ENCODE data around the gene ADGRL3. TPM values are rescaled to one million over a fixed set of nuclear protein-coding genes. Genes with fewer than 3 reads are reported as not detected.

The ADGRL3 gene
- total and polyA plus RNA-seq, 3 donors from 2014 or later = 11.6 to 21.6 (median 12.8) TPM

DNA sequence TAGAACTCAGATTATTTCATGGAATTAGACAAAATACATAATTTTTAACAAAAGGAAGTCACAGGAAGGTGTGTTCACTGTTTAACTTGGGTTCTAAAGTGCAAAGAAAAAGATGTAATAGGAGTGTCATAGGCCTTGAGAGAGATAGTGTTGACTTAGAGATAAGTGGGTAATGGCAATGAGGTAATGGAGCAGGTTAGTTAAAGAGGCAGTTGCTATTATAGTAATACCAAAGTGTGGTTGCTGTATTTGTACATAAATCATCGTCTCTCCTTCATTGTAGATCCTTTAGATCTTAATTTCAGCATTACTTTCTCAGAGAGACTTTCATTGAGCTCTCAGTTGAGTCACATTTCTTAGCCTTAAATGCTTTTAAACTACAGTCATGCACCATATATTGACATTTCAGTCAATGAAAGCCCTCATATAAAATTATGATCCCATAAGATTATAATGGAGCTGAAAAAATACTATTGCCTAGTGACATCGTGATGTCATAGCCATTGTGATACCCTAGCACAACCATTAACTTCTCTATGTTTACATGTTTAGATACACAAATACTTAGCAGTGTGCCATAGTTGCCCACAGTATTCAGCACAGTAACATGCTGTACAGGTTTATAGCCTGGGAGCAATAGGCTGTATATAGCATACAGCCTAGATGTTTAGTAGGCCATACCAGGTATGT, 245.4 kb downstream of the ADGRL3 start:
- H3K27ac ChIP-seq = no peak overlapping the region
- H3K36me3 ChIP-seq (ENCODE audit: low read depth, missing control alignments) = no peaks in the 10 kb centered on the region
- intact Hi-C loops (cut with DNase I; ENCODE audit: low total_unique reads) = no loop called here
- no peak for TF ChIP-seq POLR2A (IDR thresholded peaks at IDR 0.05)
- TF ChIP-seq, protein P1, sequence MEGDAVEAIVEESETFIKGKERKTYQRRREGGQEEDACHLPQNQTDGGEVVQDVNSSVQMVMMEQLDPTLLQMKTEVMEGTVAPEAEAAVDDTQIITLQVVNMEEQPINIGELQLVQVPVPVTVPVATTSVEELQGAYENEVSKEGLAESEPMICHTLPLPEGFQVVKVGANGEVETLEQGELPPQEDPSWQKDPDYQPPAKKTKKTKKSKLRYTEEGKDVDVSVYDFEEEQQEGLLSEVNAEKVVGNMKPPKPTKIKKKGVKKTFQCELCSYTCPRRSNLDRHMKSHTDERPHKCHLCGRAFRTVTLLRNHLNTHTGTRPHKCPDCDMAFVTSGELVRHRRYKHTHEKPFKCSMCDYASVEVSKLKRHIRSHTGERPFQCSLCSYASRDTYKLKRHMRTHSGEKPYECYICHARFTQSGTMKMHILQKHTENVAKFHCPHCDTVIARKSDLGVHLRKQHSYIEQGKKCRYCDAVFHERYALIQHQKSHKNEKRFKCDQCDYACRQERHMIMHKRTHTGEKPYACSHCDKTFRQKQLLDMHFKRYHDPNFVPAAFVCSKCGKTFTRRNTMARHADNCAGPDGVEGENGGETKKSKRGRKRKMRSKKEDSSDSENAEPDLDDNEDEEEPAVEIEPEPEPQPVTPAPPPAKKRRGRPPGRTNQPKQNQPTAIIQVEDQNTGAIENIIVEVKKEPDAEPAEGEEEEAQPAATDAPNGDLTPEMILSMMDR (IDR thresholded peaks at IDR 0.05) = no peak
- H3K4me1 ChIP-seq = no peaks in the 10 kb centered on the region
- no peaks in the 10 kb centered on the region for H3K9me3 ChIP-seq
- no peak for DNase-seq
- no peaks in the 10 kb centered on the region for H3K27me3 ChIP-seq
- no peak overlapping the region for H3K4me3 ChIP-seq
- WGBS, 2 donors = 89 to 93% methylated on average over 2 of the region's 2 CpGs

DNA sequence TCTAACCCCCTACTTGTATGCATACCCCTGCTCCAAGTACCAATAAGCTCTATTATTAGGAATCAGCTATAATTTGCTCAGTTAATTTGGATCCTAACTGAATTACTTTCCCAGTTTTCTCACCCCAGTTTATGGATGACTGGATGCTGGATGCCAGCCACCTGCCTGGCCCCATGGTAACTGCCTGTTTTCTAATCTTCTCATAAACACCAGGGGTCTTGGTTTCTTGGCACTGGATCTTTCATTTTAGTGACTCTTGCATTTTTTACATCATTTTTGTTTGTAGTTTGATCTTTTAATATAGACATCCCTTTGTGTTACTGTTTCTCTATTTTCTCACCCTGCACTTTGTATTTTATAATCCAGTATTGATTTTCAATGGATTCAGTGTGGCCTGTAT, 246.8 kb downstream of the ADGRL3 start:
- H3K4me1 ChIP-seq = peaks cover 1% of the 10 kb centered on the region
- H3K4me3 ChIP-seq = no peak overlapping the region
- TF ChIP-seq, protein P1 (IDR thresholded peaks at IDR 0.05) = no peak
- TF ChIP-seq POLR2A (IDR thresholded peaks at IDR 0.05) = no peak
- no peaks in the 10 kb centered on the region for H3K27me3 ChIP-seq
- no peaks in the 10 kb centered on the region for H3K36me3 ChIP-seq (ENCODE audit: low read depth, missing control alignments)
- no peak for DNase-seq
- no peak overlapping the region for H3K27ac ChIP-seq
- H3K9me3 ChIP-seq = no peaks in the 10 kb centered on the region
- intact Hi-C loops (cut with DNase I; ENCODE audit: low total_unique reads) = no loop called here

DNA sequence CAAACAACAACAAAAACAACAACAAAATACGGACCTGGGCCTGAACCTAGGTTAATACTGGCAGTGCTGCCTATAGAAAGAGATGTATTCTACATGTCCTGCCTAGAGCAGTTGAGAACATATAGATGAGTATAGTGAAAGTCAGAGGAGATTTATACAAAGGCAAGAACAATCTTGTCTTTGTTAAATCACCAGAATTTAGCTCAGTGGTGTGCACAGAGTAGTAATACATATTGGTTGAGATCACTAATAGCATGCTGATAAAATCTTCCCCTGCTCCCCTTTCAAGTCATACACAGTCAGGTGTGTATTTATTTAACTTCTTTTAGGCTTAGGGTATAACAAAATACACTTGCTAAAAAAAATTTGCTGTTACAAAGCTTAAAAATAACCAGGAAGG, 247.8 kb downstream of the ADGRL3 start:
- WGBS, 2 donors = 75 to 94% methylated on average over 1 of the region's 1 CpG
- peaks cover 8% of the 10 kb centered on the region for H3K4me1 ChIP-seq
- TF ChIP-seq, protein P1 (IDR thresholded peaks at IDR 0.05) = no peak
- TF ChIP-seq POLR2A (IDR thresholded peaks at IDR 0.05) = no peak
- no peaks in the 10 kb centered on the region for H3K9me3 ChIP-seq
- H3K4me3 ChIP-seq = no peak overlapping the region
- DNase-seq = no peak
- intact Hi-C loops (cut with DNase I; ENCODE audit: low total_unique reads) = no loop called here
- no peak overlapping the region for H3K27ac ChIP-seq
- H3K36me3 ChIP-seq (ENCODE audit: low read depth, missing control alignments) = no peaks in the 10 kb centered on the region
- no peaks in the 10 kb centered on the region for H3K27me3 ChIP-seq

DNA sequence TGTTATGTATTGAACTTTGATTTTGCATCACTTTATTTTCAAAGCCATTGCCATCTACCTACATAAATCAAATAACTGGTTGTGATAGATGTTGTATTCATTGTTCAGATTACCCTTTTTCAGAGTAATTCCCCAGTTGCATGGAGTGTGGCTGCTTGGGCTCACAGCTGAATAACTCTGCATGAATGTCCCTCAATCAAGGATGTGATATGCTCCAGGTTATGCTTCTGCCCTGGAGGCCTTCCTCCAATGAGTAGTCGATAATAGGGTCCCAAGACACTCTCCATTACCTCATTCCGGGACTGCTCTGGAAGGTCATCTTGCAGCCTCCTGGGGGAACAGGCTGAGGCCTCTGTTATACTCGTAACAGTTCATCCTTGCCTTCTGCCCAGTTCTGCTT, 251.8 kb downstream of the ADGRL3 start:
- H3K4me3 ChIP-seq = no peak overlapping the region
- no peaks in the 10 kb centered on the region for H3K27me3 ChIP-seq
- no peaks in the 10 kb centered on the region for H3K36me3 ChIP-seq (ENCODE audit: low read depth, missing control alignments)
- no peak for TF ChIP-seq POLR2A (IDR thresholded peaks at IDR 0.05)
- TF ChIP-seq, protein P1 (IDR thresholded peaks at IDR 0.05) = no peak
- no peak for DNase-seq
- no peaks in the 10 kb centered on the region for H3K9me3 ChIP-seq
- intact Hi-C loops (cut with DNase I; ENCODE audit: low total_unique reads) = no loop called here
- H3K4me1 ChIP-seq = peaks cover 8% of the 10 kb centered on the region
- 55 to 61% methylated on average over 3 of the region's 3 CpGs for WGBS, 2 donors
- no peak overlapping the region for H3K27ac ChIP-seq

DNA sequence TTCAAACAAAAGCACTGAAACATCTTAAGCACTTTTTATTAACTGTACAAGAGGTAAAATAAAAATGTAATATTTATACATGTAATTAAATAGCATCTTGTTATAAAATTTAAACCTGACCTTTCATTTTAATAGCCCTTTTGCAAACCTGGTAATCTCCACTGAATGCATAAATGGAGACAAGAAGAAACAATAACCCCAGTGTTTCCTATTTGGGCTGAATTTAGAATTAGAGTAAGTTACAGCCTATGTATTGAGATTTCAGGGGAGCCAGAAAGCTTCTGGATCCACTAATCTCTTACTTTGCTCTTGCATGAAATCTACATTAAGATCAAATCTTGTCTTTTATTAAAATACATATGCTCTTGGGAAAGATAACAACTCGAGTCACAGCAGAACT, 261.8 kb downstream of the ADGRL3 start:
- TF ChIP-seq POLR2A (IDR thresholded peaks at IDR 0.05) = no peak
- TF ChIP-seq, protein P1 (IDR thresholded peaks at IDR 0.05) = no peak
- Histone ChIP-seq H3K4me3 (no peak overlapping the region), H3K36me3 (ENCODE audit: low read depth, missing control alignments) (no peaks in the 10 kb centered on the region), H3K27ac (no peak overlapping the region), H3K4me1 (no peaks in the 10 kb centered on the region), H3K27me3 (no peaks in the 10 kb centered on the region), H3K9me3 (no peaks in the 10 kb centered on the region)
- DNase-seq = no peak
- 58 to 62% methylated on average over 1 of the region's 1 CpG for WGBS, 2 donors
- intact Hi-C loops (cut with DNase I; ENCODE audit: low total_unique reads) = no loop called here
